Heart right ventricle (tissue), 16 donors: ENCODE results near the gene TRIM65. TPM values are rescaled to one million over a fixed set of nuclear protein-coding genes. Genes with fewer than 3 reads are reported as not detected.

Experiments
- ATAC-seq, 8 donors: fragments of 200-7000 bp; cut with Tn5 transposase; one replicate each; pipeline ENCODE4 v1.9.1; 2020; ENCODE audit warnings: mild to moderate bottlenecking in 8 of 8, moderate library complexity in 8 of 8, moderate number of reproducible peaks in 1 of 8
- DNase-seq, 2 donors: peaks; one replicate each; pipeline ENCODE4 v3.0.0-alpha.2; 2020
- H3K27ac ChIP-seq, 10 donors: fragments of 200-600 bp; sonication (generic) in 2 of 10; one replicate each; pipeline versions ENCODE4 v1.5.0 to v1.8.0; 2020 to 2022; ENCODE audit warnings: mild to moderate bottlenecking in 3 of 10
- H3K27me3 ChIP-seq, 7 donors: fragments of 200-600 bp; one replicate each; pipeline ENCODE4 v1.8.0; 2021 to 2022; ENCODE audit warnings: mild to moderate bottlenecking in 2 of 7
- H3K36me3 ChIP-seq, 9 donors: fragments of 200-600 bp; sonication (generic) in 1 of 9; one replicate each; pipeline versions ENCODE4 v1.5.0 to v1.8.0; 2020 to 2022; ENCODE audit warnings: mild to moderate bottlenecking in 2 of 9
- H3K4me1 ChIP-seq, 9 donors: fragments of 200-600 bp; sonication (generic) in 1 of 9; one replicate each; pipeline versions ENCODE4 v1.5.0 to v1.8.0; 2020 to 2022; ENCODE audit warnings: mild to moderate bottlenecking in 4 of 9
- H3K4me3 ChIP-seq, 10 donors: fragments of 200-600 bp; sonication (generic) in 2 of 10; one replicate each; pipeline versions ENCODE4 v1.5.0 to v1.8.0; 2020 to 2022; ENCODE audit warnings: mild to moderate bottlenecking in 7 of 10, moderate library complexity in 2 of 10
- H3K9me3 ChIP-seq, 11 donors: fragments of 200-600 bp in 10 of 11; sonication (generic) in 2 of 11; one replicate each; pipeline versions ENCODE4 v1.5.0 to v1.8.0; 2013 to 2022; ENCODE audit warnings: mild to moderate bottlenecking in 2 of 11, control low read depth in 1 of 11, moderate library complexity in 1 of 11
- CTCF ChIP-seq, 9 donors: fragments of 200-600 bp; sonication (generic) in 2 of 9; IDR thresholded peaks; one replicate each; pipeline versions ENCODE4 v1.5.0 to v1.8.0; 2021 to 2022; ENCODE audit warnings: antibody characterized with exemption in 9 of 9, mild to moderate bottlenecking in 5 of 9, moderate library complexity in 1 of 9
- WGBS, 2 donors: extraction: QIAGEN DNeasy Blood & Tissue Kit; methylation state at CpG; one replicate each; pipeline ENCODE4 v1.1.7; 2013; ENCODE audit warnings: inconsistent platforms in 1 of 2; 5-methylcytosine and 5-hydroxymethylcytosine counted together
- intact Hi-C, 10 donors: fragments of 100-400 bp; cut with DNase I; formaldehyde crosslinking; loops; one replicate each; pipeline versions ENCODE4 v1.11.1 to v1.14.2; 2022
- polyA plus RNA-seq, 2 donors: library from polyadenylated mRNA; stranded (reverse); fragments of 200-250 nt; gene quantifications; one replicate each; pipeline ENCODE4 v1.2.3, GENCODE V29; 2013
- total RNA-seq, 10 donors: library from RNA; stranded (reverse); fragmentation: NEBNext Ultra II Directional in 3 of 10; extraction: Animal tissue kit (Norgen Biotek cat#: 25700) in 3 of 10; gene quantifications; one replicate each; pipeline versions ENCODE4 v1.2.1 to v1.2.4, GENCODE V29; 2021 to 2023
- donor health status: Arrhythmogenic right ventricular cardiomyopathy.
- donor health status: ischemic (EF 13 %, LVEDD 7.1; RV severe dilation, severe dysfunction).
- donor health status: healthy with polysubstance abuse.
- donor health status: DM: no; HTN: yes; CAD: no.
- donor health status: DM: no; HTN: no; CAD: no.
- donor health status: ischemic (EF 25% LVEDD 6.9; RV normal size, moderate dysfunction).
- donor health status: ischemic (EF 25% LVEDD 5.7; RV mildly dilated, moderate dysfunction).
- donor health status: healthy.
- donor health status: DM: yes; HTN: yes; CAD: no.
- donor health status: Ischemic cardiomyopathy.
- donor health status: ischemic (EF 35%, LVEDD 5.7; RV mildly dilated, moderate dysfunction).
- donor health status: nonischemic (EF 11% LVEDD 7.7; RV severe dilation, severe dysfunction).
- donor health status: DM: yes; HTN: yes; CAD: no.
- donor health status: PGD.
- donor health status: ischemic (EF 29% LVEDD 5.4; RV normal size, mild dysfunction).
- donor health status: nonischemic (EF 23%, LVEDD 6.1; RV moderate dilation, normal function).

The TRIM65 gene
- total and polyA plus RNA-seq, 12 donors: 5.1 to 16.7 (median 8.9) TPM

DNA sequence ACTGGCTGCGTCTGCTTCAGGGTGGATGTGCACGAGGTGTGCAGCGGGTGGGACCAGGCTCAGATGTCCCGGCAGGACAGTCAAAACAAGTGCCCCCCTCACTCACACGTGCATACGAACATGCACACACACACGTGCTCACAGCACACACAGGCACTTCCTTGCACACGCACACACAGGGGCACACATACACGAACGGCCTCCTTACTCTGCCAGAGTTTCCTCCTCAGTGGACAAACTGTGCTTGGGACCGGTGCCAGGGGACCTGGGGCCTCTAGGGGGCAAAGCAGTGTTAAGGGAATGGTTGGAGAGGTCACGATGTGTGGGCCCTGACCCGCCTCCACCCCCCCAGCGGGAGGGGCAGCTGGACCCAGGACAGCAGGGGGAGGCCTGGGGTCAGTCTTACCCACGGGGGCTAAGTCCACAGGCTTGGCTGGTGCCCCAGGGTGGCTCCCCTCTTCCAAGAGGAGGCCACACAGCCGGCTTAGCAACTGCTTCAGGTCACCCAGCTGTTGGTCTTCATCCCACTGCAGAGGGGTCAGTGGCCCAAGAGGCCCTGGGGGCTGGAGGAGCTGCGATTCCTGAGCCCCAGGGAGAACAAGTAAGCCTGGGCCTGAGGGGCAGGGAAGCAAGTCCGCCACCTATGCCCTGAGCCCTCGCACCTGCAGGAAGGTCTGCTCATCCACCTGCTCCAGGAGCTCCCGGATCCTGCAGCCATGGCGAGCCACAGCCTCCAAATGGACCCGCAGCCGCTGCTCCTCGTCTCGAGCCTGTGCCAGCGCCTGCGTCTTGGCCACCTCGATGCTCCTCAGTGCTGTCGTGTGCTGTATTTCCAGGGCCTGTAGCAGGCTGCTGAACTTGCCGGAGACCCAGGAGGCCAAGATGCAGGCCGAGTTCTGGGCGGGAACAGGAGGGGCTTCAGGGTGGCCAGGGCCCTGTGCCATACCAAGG, 4.9 kb downstream of the TRIM65 start:
- no peaks in the 10 kb centered on the region for H3K27me3 ChIP-seq
- peaks cover 9 to 29% (median 19%) of the 10 kb centered on the region in 9 donors for H3K4me1 ChIP-seq
- ATAC-seq: no peak
- H3K9me3 ChIP-seq: no peaks in the 10 kb centered on the region
- H3K36me3 ChIP-seq: peaks cover 0 to 53% (median 16%) of the 10 kb centered on the region in 9 donors
- no peak for DNase-seq
- no peak overlapping the region for H3K27ac ChIP-seq
- TF ChIP-seq CTCF (IDR thresholded peaks at IDR 0.05): no peak
- intact Hi-C loops: loop anchor here in 3 of 10 donors (5.0 to 10.0 kb wide), 3 partner anchors 120 to 130 kb away; partner anchors contain the start of gene GALK1 (in 1 of the 3)
- no peak overlapping the region for H3K4me3 ChIP-seq
- 78 to 81% methylated on average over 32 of the region's 32 CpGs for WGBS, 2 donors

DNA sequence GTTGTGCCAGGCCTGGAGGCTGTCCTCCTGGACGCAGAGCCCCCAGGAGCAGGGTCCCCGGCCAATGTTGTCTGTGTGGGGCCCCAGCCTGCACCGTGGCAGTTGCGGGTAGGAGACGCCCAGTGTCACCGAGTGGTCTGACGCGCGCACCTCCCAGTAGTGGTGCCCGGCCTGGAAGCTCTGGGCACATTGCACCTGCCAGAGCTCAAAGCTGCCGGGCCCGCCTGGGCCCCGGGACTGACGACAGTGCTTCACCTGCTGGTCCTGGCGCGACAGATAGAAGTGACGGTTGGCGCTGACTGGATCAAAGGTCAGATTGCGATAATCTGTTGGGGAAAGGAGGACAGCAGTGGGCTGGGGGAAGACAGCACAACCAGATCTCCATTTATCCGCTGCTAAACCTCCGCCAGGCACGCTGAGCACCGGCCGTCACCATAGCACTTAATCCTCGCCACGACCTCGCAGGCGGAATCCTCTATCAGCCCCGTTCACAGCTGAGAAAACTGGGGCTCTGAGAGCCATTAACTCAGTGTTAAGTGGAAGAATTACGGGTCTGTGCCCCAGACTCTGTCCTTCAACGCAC, 5.6 kb downstream of the TRIM65 start:
- TF ChIP-seq CTCF (IDR thresholded peaks at IDR 0.05): no peak
- intact Hi-C loops: loop anchor here in 3 of 10 donors (5.0 to 10.0 kb wide), 3 partner anchors 119 to 129 kb away; partner anchors contain the start of gene GALK1 (in 1 of the 3)
- peaks cover 0 to 53% (median 16%) of the 10 kb centered on the region in 9 donors for H3K36me3 ChIP-seq

DNA sequence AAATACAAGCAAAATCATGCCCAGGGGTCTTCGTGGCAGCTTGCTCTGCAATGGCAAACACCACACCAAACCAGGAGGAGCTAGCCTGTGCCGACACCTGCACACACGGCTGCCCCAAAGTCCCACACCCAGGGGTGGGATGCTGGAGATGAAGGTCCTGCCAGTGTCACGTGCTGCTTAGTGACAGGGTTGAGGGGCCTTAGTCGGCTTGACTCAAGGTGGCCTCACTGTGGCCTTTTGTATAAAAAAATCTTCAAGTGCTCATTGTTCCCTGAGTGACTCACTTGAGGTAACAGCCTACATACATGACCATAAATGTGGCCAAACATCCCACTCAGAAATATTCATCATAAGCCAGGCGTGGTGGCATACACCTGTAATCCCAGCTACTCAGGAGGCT, 7.3 kb downstream of the TRIM65 start:
- ATAC-seq: no peak
- peaks cover 0 to 53% (median 16%) of the 10 kb centered on the region in 9 donors for H3K36me3 ChIP-seq

More for the DNA sequence above, 5.6 kb downstream of the TRIM65 start:
- 89 to 94% methylated on average over 31 of the region's 31 CpGs for WGBS, 2 donors
- no peaks in the 10 kb centered on the region for H3K9me3 ChIP-seq
- no peak overlapping the region for H3K27ac ChIP-seq
- H3K4me3 ChIP-seq: no peak overlapping the region
- H3K27me3 ChIP-seq: no peaks in the 10 kb centered on the region
- peaks cover 9 to 28% (median 19%) of the 10 kb centered on the region in 9 donors for H3K4me1 ChIP-seq
- no peak for ATAC-seq
- DNase-seq: no peak

More for the DNA sequence above, 7.3 kb downstream of the TRIM65 start:
- intact Hi-C loops: no loop called here
- Histone ChIP-seq H3K27me3 (no peaks in the 10 kb centered on the region), H3K4me3 (no peak overlapping the region), H3K9me3 (no peaks in the 10 kb centered on the region), H3K27ac (no peak overlapping the region), H3K4me1 (peaks cover 0 to 17% (median 4%) of the 10 kb centered on the region in 9 donors)
- DNase-seq: no peak
- 75 to 77% methylated on average over 6 of the region's 6 CpGs for WGBS, 2 donors
- no peak for TF ChIP-seq CTCF (IDR thresholded peaks at IDR 0.05)
